Measurements from ENCODE around the gene AFF3. TPM values are rescaled to one million over a fixed set of nuclear protein-coding genes. Genes with fewer than 3 reads are reported as not detected.

The AFF3 gene
- total and polyA plus RNA-seq, 12 donors: 0.39 to 16.9 (median 7.0) TPM

- ATAC-seq: no peak
- 77 to 79% methylated on average over 3 of the region's 3 CpGs for WGBS, 2 donors
- peaks cover 0 to 8% (median 0%) of the 10 kb centered on the region in 7 donors for H3K27me3 ChIP-seq
Observed at GRCh38 chr2:99520813-99521212, 621.6 kb downstream of the AFF3 start.

GRCh38 chr2:99520195-99520594 lies 622.2 kb downstream of the AFF3 start:
- WGBS, 2 donors: 86 to 96% methylated on average over 4 of the region's 4 CpGs
- TF ChIP-seq CTCF (IDR thresholded peaks at IDR 0.05): no peak
- Histone ChIP-seq H3K27ac (no peak overlapping the region), H3K9me3 (no peaks in the 10 kb centered on the region), H3K4me1 (no peaks in the 10 kb centered on the region), H3K4me3 (no peak overlapping the region), H3K36me3 (no peaks in the 10 kb centered on the region), H3K27me3 (peaks cover 0 to 8% (median 0%) of the 10 kb centered on the region in 7 donors)
- intact Hi-C loops (cut with DNase I): no loop called here
- ATAC-seq (no peak), DNase-seq (no peak)

More at GRCh38 chr2:99520813-99521212, 621.6 kb downstream of the AFF3 start:
- Histone ChIP-seq H3K36me3 (no peaks in the 10 kb centered on the region), H3K27ac (no peak overlapping the region), H3K4me1 (no peaks in the 10 kb centered on the region), H3K4me3 (no peak overlapping the region), H3K9me3 (no peaks in the 10 kb centered on the region)
- DNase-seq: no peak
- intact Hi-C loops (cut with DNase I): no loop called here
- TF ChIP-seq CTCF (IDR thresholded peaks at IDR 0.05): no peak

GRCh38 chr2:99514357-99514756 lies 628.0 kb downstream of the AFF3 start:
- 65 to 69% methylated on average over 4 of the region's 4 CpGs for whole genome bisulfite sequencing, 2 donors
- H3K27ac ChIP-seq: no peak overlapping the region
- no peak for TF ChIP-seq CTCF (IDR thresholded peaks at IDR 0.05)

GRCh38 chr2:99512181-99512591 lies 630.2 kb downstream of the AFF3 start:
- TF ChIP-seq CTCF (IDR thresholded peaks at IDR 0.05): no peak
- DNase-seq: peak in 1 of 2 donors; percentile 49
- peak overlapping the region in 7 of 10 donors; percentile 40 to 73 (median 47) for H3K27ac ChIP-seq
- no peaks in the 10 kb centered on the region for H3K27me3 ChIP-seq
- H3K36me3 ChIP-seq: no peaks in the 10 kb centered on the region
- ATAC-seq: peak; percentile 74 to 92 (median 84)
- H3K4me3 ChIP-seq: no peak overlapping the region
- peaks cover 0 to 15% (median 3%) of the 10 kb centered on the region in 9 donors for H3K4me1 ChIP-seq
- intact Hi-C loops (cut with DNase I): no loop called here
- H3K9me3 ChIP-seq: no peaks in the 10 kb centered on the region
- WGBS, 2 donors: 27 to 37% methylated on average over 1 of the region's 1 CpG

More at GRCh38 chr2:99514357-99514756, 628.0 kb downstream of the AFF3 start:
- Histone ChIP-seq H3K4me3 (no peak overlapping the region), H3K4me1 (peaks cover 0 to 15% (median 3%) of the 10 kb centered on the region in 9 donors), H3K36me3 (no peaks in the 10 kb centered on the region), H3K9me3 (no peaks in the 10 kb centered on the region), H3K27me3 (no peaks in the 10 kb centered on the region)
- ATAC-seq (no peak), DNase-seq (no peak)
- intact Hi-C loops (cut with DNase I): no loop called here
